OCI-LY1 (cell line): Measurements from ENCODE around the gene UBQLN4.

Source experiments
- EZH2 ChIP-seq: fragments of 200-600 bp; sonication (generic), shearing (Covaris generic); IDR thresholded peaks from 2 replicates; pipeline ENCODE4 v1.8.0; 2017; ENCODE audit warnings: borderline replicate concordance, mixed run types, mild to moderate bottlenecking, antibody characterized with exemption, low read length, moderate library complexity, mixed read lengths
- TF ChIP-seq, protein P1 (sequence below): fragments of 200-600 bp; sonication (generic), shearing (Covaris generic); IDR thresholded peaks from 2 replicates; pipeline ENCODE4 v1.5.1; 2017; ENCODE audit warnings: mild to moderate bottlenecking, antibody characterized with exemption, low read length, moderate library complexity, mixed read lengths

DNA sequence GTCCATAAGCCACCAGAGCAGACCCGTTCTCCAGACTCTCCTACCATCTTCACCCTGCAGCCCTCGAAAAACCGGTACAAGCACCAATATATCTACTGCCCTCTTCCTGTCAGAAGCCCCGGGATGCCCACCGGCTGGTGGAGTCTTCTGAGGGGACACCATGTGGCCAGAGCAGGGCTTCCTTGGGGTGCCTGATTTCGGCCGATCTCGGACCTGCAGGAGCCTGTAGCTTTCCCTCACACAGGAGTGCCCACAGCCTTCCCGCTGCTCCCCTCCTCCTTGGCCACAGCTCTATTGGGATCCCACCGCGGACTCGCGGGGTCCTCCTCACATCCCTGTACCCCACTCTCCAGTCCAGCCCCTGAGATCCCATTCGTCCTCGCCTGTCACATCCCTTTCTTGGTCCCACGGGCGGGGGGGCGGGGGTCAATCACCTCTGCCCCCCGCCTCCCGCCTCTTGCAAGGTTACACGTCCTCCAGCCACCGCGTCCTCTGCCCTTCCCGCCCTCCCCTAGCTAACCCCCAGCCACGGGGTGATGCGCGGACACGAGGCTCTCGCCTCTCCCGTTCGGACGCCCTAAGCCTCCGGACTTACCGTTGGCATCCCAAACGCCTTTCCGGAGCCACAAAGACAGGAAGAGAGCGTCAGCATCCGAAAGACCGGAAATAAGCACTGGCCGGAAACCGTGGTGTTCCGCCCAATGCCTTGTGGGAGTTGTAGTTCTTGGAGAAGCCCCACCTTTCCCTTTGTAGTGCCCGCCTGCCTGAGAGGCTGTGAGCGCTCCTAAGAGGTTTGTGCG is 33.1 kb downstream of the UBQLN4 start, which contains the start of gene SSR2:
- TF ChIP-seq, protein P1, sequence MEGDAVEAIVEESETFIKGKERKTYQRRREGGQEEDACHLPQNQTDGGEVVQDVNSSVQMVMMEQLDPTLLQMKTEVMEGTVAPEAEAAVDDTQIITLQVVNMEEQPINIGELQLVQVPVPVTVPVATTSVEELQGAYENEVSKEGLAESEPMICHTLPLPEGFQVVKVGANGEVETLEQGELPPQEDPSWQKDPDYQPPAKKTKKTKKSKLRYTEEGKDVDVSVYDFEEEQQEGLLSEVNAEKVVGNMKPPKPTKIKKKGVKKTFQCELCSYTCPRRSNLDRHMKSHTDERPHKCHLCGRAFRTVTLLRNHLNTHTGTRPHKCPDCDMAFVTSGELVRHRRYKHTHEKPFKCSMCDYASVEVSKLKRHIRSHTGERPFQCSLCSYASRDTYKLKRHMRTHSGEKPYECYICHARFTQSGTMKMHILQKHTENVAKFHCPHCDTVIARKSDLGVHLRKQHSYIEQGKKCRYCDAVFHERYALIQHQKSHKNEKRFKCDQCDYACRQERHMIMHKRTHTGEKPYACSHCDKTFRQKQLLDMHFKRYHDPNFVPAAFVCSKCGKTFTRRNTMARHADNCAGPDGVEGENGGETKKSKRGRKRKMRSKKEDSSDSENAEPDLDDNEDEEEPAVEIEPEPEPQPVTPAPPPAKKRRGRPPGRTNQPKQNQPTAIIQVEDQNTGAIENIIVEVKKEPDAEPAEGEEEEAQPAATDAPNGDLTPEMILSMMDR: no peak; the same call in 1 of the 2 replicates
- no peak for TF ChIP-seq EZH2
